ENCODE results near the gene ARSG.

ARSG gene

GRCh38 chr17:68428498-68429172 is 137.3 kb downstream of the ARSG start:
- no peak for DNase-seq (ENCODE audit: low read depth in 2 of 2)

- DNase-seq (ENCODE audit: low read depth in 2 of 2) = no peak
These were observed 138.6 kb downstream of the ARSG start for GRCh38 chr17:68429881-68430280.

GRCh38 chr17:68431045-68431608 is 139.8 kb downstream of the ARSG start:
- no peak for DNase-seq (ENCODE audit: low read depth in 2 of 2)

- DNase-seq (ENCODE audit: low read depth in 2 of 2) = no peak
These were observed 140.4 kb downstream of the ARSG start for GRCh38 chr17:68431661-68432071.

- DNase-seq (ENCODE audit: low read depth in 2 of 2) = no peak
These were observed 141.0 kb downstream of the ARSG start for GRCh38 chr17:68432086-68432864.

- DNase-seq (ENCODE audit: low read depth in 2 of 2) = no peak
These were observed 141.9 kb downstream of the ARSG start for GRCh38 chr17:68433211-68433610.

GRCh38 chr17:68433911-68434508 is 142.7 kb downstream of the ARSG start:
- DNase-seq (ENCODE audit: low read depth in 2 of 2) = no peak

- DNase-seq (ENCODE audit: low read depth in 2 of 2) = no peak
These were observed 144.1 kb downstream of the ARSG start for GRCh38 chr17:68435361-68435760.

- peak; percentile 32 to 42 for DNase-seq (ENCODE audit: low read depth in 2 of 2)
These were observed 144.9 kb downstream of the ARSG start for GRCh38 chr17:68435876-68436842.

GRCh38 chr17:68437979-68438822 is 146.9 kb downstream of the ARSG start:
- no peak for DNase-seq (ENCODE audit: low read depth in 2 of 2)

GRCh38 chr17:68439656-68440290 is 148.5 kb downstream of the ARSG start:
- no peak for DNase-seq (ENCODE audit: low read depth in 2 of 2)

GRCh38 chr17:68440526-68440925 is 149.2 kb downstream of the ARSG start:
- DNase-seq (ENCODE audit: low read depth in 2 of 2) = no peak

- DNase-seq (ENCODE audit: low read depth in 2 of 2) = no peak
These were observed 149.9 kb downstream of the ARSG start for GRCh38 chr17:68441070-68441770.

GRCh38 chr17:68443972-68444464 is 152.7 kb downstream of the ARSG start:
- DNase-seq (ENCODE audit: low read depth in 2 of 2) = peak; percentile 63

- no peak for DNase-seq (ENCODE audit: low read depth in 2 of 2)
These were observed 154.4 kb downstream of the ARSG start for GRCh38 chr17:68445671-68446070.

GRCh38 chr17:68446626-68447041 is 155.3 kb downstream of the ARSG start:
- DNase-seq (ENCODE audit: low read depth in 2 of 2) = no peak

GRCh38 chr17:68449021-68449739 is 157.9 kb downstream of the ARSG start:
- no peak for DNase-seq (ENCODE audit: low read depth in 2 of 2)

- DNase-seq (ENCODE audit: low read depth in 2 of 2) = no peak
These were observed 159.1 kb downstream of the ARSG start for GRCh38 chr17:68450391-68450790.

All from fibroblast of skin of left quadriceps (primary cell).